K562 (cell line): ENCODE data around the gene AP3S2. TPM values are rescaled to one million over a fixed set of nuclear protein-coding genes. Genes with fewer than 3 reads are reported as not detected.

Experiments used
- BDP1 ChIP-seq: IDR thresholded peaks from 3 replicates; pipeline ENCODE4 v1.6.1; 2011; ENCODE audit not compliant: insufficient read length, insufficient read depth
- CBX2 ChIP-seq: fragments of 200-600 bp; sonication (generic); IDR thresholded peaks from one replicate; pipeline ENCODE4 v1.6.1; 2012; ENCODE audit warnings: mild to moderate bottlenecking, low read length, inconsistent platforms; ENCODE audit not compliant: insufficient read depth, poor library complexity, severe bottlenecking
- GABPB1 ChIP-seq: sonication (generic); formaldehyde crosslinking; IDR thresholded peaks from 2 replicates; pipeline ENCODE4 v1.8.0; 2022; ENCODE audit warnings: mild to moderate bottlenecking, missing genetic modification reagents
- GTF2F1 ChIP-seq: IDR thresholded peaks from 2 replicates; pipeline ENCODE4 v1.6.1; 2011; ENCODE audit warnings: low read depth, low read length, improper control_type of control experiment
- MIER1 ChIP-seq: fragments of 450-650 bp; IDR thresholded peaks from 2 replicates; pipeline ENCODE4 v1.6.1; 2016; ENCODE audit warnings: antibody characterized with exemption, mild to moderate bottlenecking, low read depth
- POLR3G ChIP-seq: IDR thresholded peaks from 2 replicates; pipeline ENCODE4 v1.6.1; 2011; ENCODE audit not compliant: insufficient read length, insufficient replicate concordance; ENCODE audit errors: extremely low read depth
- SP1 ChIP-seq: sonication (generic); formaldehyde crosslinking; IDR thresholded peaks from 2 replicates; pipeline ENCODE4 v1.8.1; 2022; ENCODE audit warnings: mild to moderate bottlenecking, missing genetic modification reagents
- TAF15 ChIP-seq: fragments of 200-400 bp; formaldehyde crosslinking; IDR thresholded peaks from 2 replicates; pipeline ENCODE4 v1.6.1; 2017; ENCODE audit warnings: mild to moderate bottlenecking, low read depth, low read length, moderate library complexity
- YBX1 ChIP-seq: fragments of 450-650 bp; IDR thresholded peaks from 2 replicates; pipeline ENCODE4 v1.7.1; 2016; ENCODE audit warnings: mild to moderate bottlenecking
- ZHX1 ChIP-seq: fragments of 150-350 bp; conservative IDR thresholded peaks from 2 replicates; pipeline ENCODE4 v1.6.1; 2014; ENCODE audit warnings: low read length
- ZKSCAN3 ChIP-seq: fragments of 250-450 bp; sonication (Bioruptor Pico); IDR thresholded peaks from 2 replicates; pipeline ENCODE4 v1.4.0; 2020
- ZKSCAN8 ChIP-seq: fragments of 200-800 bp; sonication (Bioruptor generic); IDR thresholded peaks from 2 replicates; pipeline ENCODE4 v1.6.1; 2016; ENCODE audit warnings: missing genetic modification characterization, missing compliant biosample characterization
- ZNF395 ChIP-seq: fragments of 200-800 bp; sonication (Bioruptor generic); IDR thresholded peaks from 2 replicates; pipeline ENCODE4 v1.6.1; 2017; ENCODE audit warnings: missing genetic modification characterization, missing compliant biosample characterization
- ZNF57 ChIP-seq: fragments of 450-650 bp; formaldehyde crosslinking; IDR thresholded peaks from 2 replicates; pipeline ENCODE4 v1.4.0; 2020; ENCODE audit warnings: mild to moderate bottlenecking, moderate library complexity
- ZNF584 ChIP-seq: fragments of 200-800 bp; sonication (Bioruptor generic); IDR thresholded peaks from 2 replicates; pipeline ENCODE4 v1.6.1; 2016; ENCODE audit warnings: low read depth, mild to moderate bottlenecking, missing genetic modification characterization, missing compliant biosample characterization
- ZNF780A ChIP-seq: fragments of 250-450 bp; sonication (Bioruptor Pico); IDR thresholded peaks from 2 replicates; pipeline ENCODE4 v1.5.0; 2021; ENCODE audit warnings: mild to moderate bottlenecking
- polyA plus RNA-seq, 8 experiments: library from polyadenylated mRNA; depleted of rRNA in 4 of 8; stranded (reverse) in 5 of 8; unstranded in 3 of 8; fragments of >200 nt; fragmentation: Nextera tagmentation in 2 of 8; fragmentation: Illumina TruSeq in 1 of 8; extraction: Ambion mirVana in 2 of 8; extraction: Trizol in 1 of 8; gene quantifications; 2 replicates each; pipeline versions ENCODE4 v1.2.1 to v1.2.3, GENCODE V29; 2011 to 2014; ENCODE audit warnings: inconsistent platforms in 1 of 8, missing spikeins in 1 of 8
- total RNA-seq, 7 experiments: library from RNA; depleted of rRNA in 6 of 7; stranded (reverse); fragments of >200 nt in 6 of 7; fragmentation: Illumina TruSeq in 2 of 7; extraction: Trizol in 2 of 7; gene quantifications; 2 replicates each; pipeline versions ENCODE4 v1.2.1 to v1.2.3, GENCODE V29; 2011 to 2021; ENCODE audit warnings: low replicate concordance in 1 of 7
- TF ChIP-seq, protein P1 (sequence below), 2 experiments: fragments of 450-650 bp in 1 of 2; sonication (generic) in 1 of 2; formaldehyde crosslinking; conservative IDR thresholded peaks; 2 replicates each; pipeline versions ENCODE4 v1.4.0 to v1.8.1; 2020 to 2022; ENCODE audit warnings: mild to moderate bottlenecking in 1 of 2, missing genetic modification reagents in 1 of 2

AP3S2 gene
- total and polyA plus RNA-seq, 9 of the 15 experiments (the other 6 are each of a cell fraction or from before 2014, with no cell fraction given) = 16.4 to 54.1 (median 37.4) TPM

GRCh38 chr15:89781891-89782618 is 111.7 kb downstream of the AP3S2 start (continued):
- TF ChIP-seq TAF15 (no peak), GTF2F1 (no peak), ZHX1 (no peak), ZNF780A (0 out of 2 replicates have a peak, but pooled peaks have one; percentile 66), GABPB1 (CRISPR knock-in tag) (no peak), MIER1 (no peak), POLR3G (no peak), ZKSCAN3 (CRISPR knock-in tag) (peak; percentile 73; the same call in 1 of the 2 replicates), CBX2 (no peak), ZNF584 (peak; percentile 96), ZKSCAN8 (peak; percentile 97), SP1 (CRISPR knock-in tag) (no peak), BDP1 (no peak), ZNF395 (peak; percentile 99), ZNF57 (CRISPR knock-in tag) (peak; percentile 96), YBX1 (no peak)
- TF ChIP-seq, protein P1, sequence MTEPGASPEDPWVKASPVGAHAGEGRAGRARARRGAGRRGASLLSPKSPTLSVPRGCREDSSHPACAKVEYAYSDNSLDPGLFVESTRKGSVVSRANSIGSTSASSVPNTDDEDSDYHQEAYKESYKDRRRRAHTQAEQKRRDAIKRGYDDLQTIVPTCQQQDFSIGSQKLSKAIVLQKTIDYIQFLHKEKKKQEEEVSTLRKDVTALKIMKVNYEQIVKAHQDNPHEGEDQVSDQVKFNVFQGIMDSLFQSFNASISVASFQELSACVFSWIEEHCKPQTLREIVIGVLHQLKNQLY (CRISPR knock-in tag; conservative IDR thresholded peaks at IDR 0.05) = no peak
